GM03348 (cell line): Measurements from ENCODE around the gene POLR2C.
A peak's percentile ranks its signal among the peaks of the same experiment; 100 is the strongest.

Experiments used
- DNase-seq: peaks from one replicate; pipeline ENCODE4 v3.0.0; 2012; ENCODE audit warnings: low spot score

POLR2C gene

GRCh38 chr16:57504001-57504400 lies 41.5 kb downstream of the POLR2C start:
- DNase-seq = no peak

GRCh38 chr16:57504491-57504890 lies 42.0 kb downstream of the POLR2C start:
- DNase-seq = no peak

- no peak for DNase-seq
These were observed 42.7 kb downstream of the POLR2C start for GRCh38 chr16:57505169-57505568.

- no peak for DNase-seq
These were observed 44.9 kb downstream of the POLR2C start for GRCh38 chr16:57507136-57508034.

- no peak for DNase-seq
These were observed 45.6 kb downstream of the POLR2C start for GRCh38 chr16:57508035-57508425.

GRCh38 chr16:57509231-57509923 lies 46.9 kb downstream of the POLR2C start:
- no peak for DNase-seq

GRCh38 chr16:57510016-57510871 lies 47.8 kb downstream of the POLR2C start:
- no peak for DNase-seq

- no peak for DNase-seq
These were observed 50.0 kb downstream of the POLR2C start for GRCh38 chr16:57512296-57513001.

- DNase-seq = no peak
These were observed 51.1 kb downstream of the POLR2C start for GRCh38 chr16:57513371-57514102.

GRCh38 chr16:57514371-57514770 lies 51.9 kb downstream of the POLR2C start:
- DNase-seq = no peak

- no peak for DNase-seq
These were observed 52.5 kb downstream of the POLR2C start for GRCh38 chr16:57514791-57515600.

GRCh38 chr16:57516176-57516725 lies 53.8 kb downstream of the POLR2C start:
- no peak for DNase-seq

- no peak for DNase-seq
These were observed 54.3 kb downstream of the POLR2C start for GRCh38 chr16:57516773-57517172.

GRCh38 chr16:57517397-57518367 lies 55.2 kb downstream of the POLR2C start:
- DNase-seq = no peak

GRCh38 chr16:57518520-57518919 lies 56.0 kb downstream of the POLR2C start:
- no peak for DNase-seq

GRCh38 chr16:57518922-57519321 lies 56.4 kb downstream of the POLR2C start:
- DNase-seq = no peak

GRCh38 chr16:57519796-57520360 lies 57.4 kb downstream of the POLR2C start:
- peak; percentile 92 for DNase-seq
